K562 (cell line): Measurements from ENCODE around the gene CD72. TPM values are rescaled to one million over a fixed set of nuclear protein-coding genes. Genes with fewer than 3 reads are reported as not detected.

Source experiments
- ATAC-seq: fragments of 200-7000 bp; cut with Tn5 transposase; 3 replicates; pipeline ENCODE4 v1.9.1; 2020; ENCODE audit warnings: moderate library complexity
- BruUV-seq: library from RNA; stranded (reverse); fragments of 400-500 nt; replicated peaks from 2 replicates; lab custom pipeline; 2021; lab: Mats Ljungman, UMichigan
- CTCF ChIA-PET: fragments of 300-600 bp; formaldehyde crosslinking; extraction: SDS; loops from one replicate; lab custom pipeline; 2021; ENCODE audit warnings: low intra/inter-chr PET ratio; lab: Yijun Ruan, JAX
- POLR2A ChIA-PET: fragments of 300-600, 350-650 bp; sonication (Branson Sonifier 250); formaldehyde crosslinking; extraction: SDS; loops from one replicate; lab custom pipeline; 2021; ENCODE audit warnings: antibody characterized with exemption, inconsistent platforms; lab: Yijun Ruan, JAX
- DNase-seq, 4 experiments: peaks; one replicate each; pipeline versions ENCODE4 v3.0.0 to v3.0.0-alpha.2; 2011 to 2018; ENCODE audit warnings: low spot score in 3 of 4, mixed read lengths in 3 of 4; ENCODE audit errors: extremely low read depth in 1 of 4
- FAIRE-seq: peaks from 2 replicates; lab custom pipeline; 2011; peaks lifted over from hg19 to GRCh38; lab: Jason Lieb, UNC
- H2AFZ ChIP-seq: 2 replicates; pipeline ENCODE4 v1.6.0; 2011; ENCODE audit warnings: low read depth, low read length, control low read depth, inconsistent platforms
- H3K27ac ChIP-seq: fragments of 200-600 bp; 3 replicates; pipeline ENCODE4 v1.8.0; 2011; ENCODE audit warnings: low read depth, mild to moderate bottlenecking, control low read depth, inconsistent platforms, low read length, moderate library complexity, mixed read lengths; ENCODE audit errors: extremely low read depth
- H3K27me3 ChIP-seq, 2 experiments: fragments of 300-600 bp in 1 of 2; 2 replicates in 1 of 2; 3 replicates in 1 of 2; pipeline versions ENCODE4 v1.6.0 to v1.8.0; 2011; ENCODE audit warnings: inconsistent platforms in 2 of 2, low read length in 2 of 2, mild to moderate bottlenecking in 1 of 2, mixed read lengths in 1 of 2, moderate library complexity in 1 of 2; ENCODE audit not compliant: control insufficient read depth in 2 of 2, insufficient read depth in 2 of 2
- H3K36me3 ChIP-seq: fragments of 300-600 bp; 3 replicates; pipeline ENCODE4 v1.8.0; 2011; ENCODE audit warnings: mild to moderate bottlenecking, low read length, inconsistent platforms; ENCODE audit not compliant: control insufficient read depth, insufficient read depth
- H3K4me1 ChIP-seq, 2 experiments: fragments of 200-600 bp in 1 of 2; replicated peaks in 1 of 2; 2 replicates in 1 of 2; 3 replicates in 1 of 2; pipeline versions ENCODE4 v1.5.1 to v1.8.0; 2011; ENCODE audit warnings: inconsistent platforms in 2 of 2, low read length in 2 of 2, mild to moderate bottlenecking in 1 of 2, mixed read lengths in 1 of 2, moderate library complexity in 1 of 2; ENCODE audit not compliant: control insufficient read depth in 2 of 2, insufficient read depth in 2 of 2
- H3K4me2 ChIP-seq: 2 replicates; pipeline ENCODE4 v1.6.1; 2011; ENCODE audit warnings: low read length, control low read depth, inconsistent platforms, mixed read lengths; ENCODE audit not compliant: insufficient read depth
- H3K4me3 ChIP-seq: fragments of 200-600 bp; sonication (generic), shearing (Covaris generic); 2 replicates; pipeline ENCODE4 v1.5.1; 2016; ENCODE audit warnings: control low read depth, inconsistent platforms
- H3K79me2 ChIP-seq: fragments of 200-600 bp; 3 replicates; pipeline ENCODE4 v1.8.0; 2011; ENCODE audit warnings: low read length, inconsistent platforms; ENCODE audit not compliant: control insufficient read depth, insufficient read depth
- H3K9ac ChIP-seq, 2 experiments: 2 replicates each; pipeline versions ENCODE4 v1.6.0 to v1.6.1; 2011; ENCODE audit warnings: low read depth in 2 of 2, low read length in 2 of 2, control low read depth in 1 of 2, inconsistent platforms in 1 of 2, mild to moderate bottlenecking in 1 of 2, mixed read lengths in 1 of 2; ENCODE audit not compliant: insufficient read depth in 1 of 2
- H3K9me1 ChIP-seq: one replicate; pipeline ENCODE4 v1.6.0; 2011; ENCODE audit warnings: inconsistent platforms, mild to moderate bottlenecking, low read length, moderate library complexity; ENCODE audit not compliant: control insufficient read depth, insufficient read depth
- H3K9me3 ChIP-seq: replicated peaks from 2 replicates; pipeline ENCODE4 v1.5.1; 2011; ENCODE audit warnings: low read depth, low read length, inconsistent platforms; ENCODE audit not compliant: control insufficient read depth, insufficient read depth
- H4K20me1 ChIP-seq: replicated peaks from 2 replicates; pipeline ENCODE4 v1.6.1; 2011; ENCODE audit warnings: low read length, inconsistent platforms, mixed read lengths; ENCODE audit not compliant: control insufficient read depth, insufficient read depth
- ETV5 ChIP-seq: sonication (generic); formaldehyde crosslinking; IDR thresholded peaks from 2 replicates; pipeline ENCODE4 v1.4.0; 2020; ENCODE audit warnings: low read depth, mild to moderate bottlenecking, missing genetic modification reagents
- GMEB1 ChIP-seq: fragments of 250-450 bp; sonication (Bioruptor Pico); IDR thresholded peaks from 2 replicates; pipeline ENCODE4 v1.4.0; 2020; ENCODE audit warnings: mild to moderate bottlenecking
- MLX ChIP-seq, 2 experiments: fragments of 450-650 bp in 1 of 2; sonication (generic) in 1 of 2; formaldehyde crosslinking; conservative IDR thresholded peaks; 2 replicates each; pipeline versions ENCODE4 v1.4.0 to v1.8.1; 2020 to 2022; ENCODE audit warnings: mild to moderate bottlenecking in 1 of 2, missing genetic modification reagents in 1 of 2
- NCOR1 ChIP-seq: fragments of 450-650 bp; IDR thresholded peaks from 2 replicates; pipeline ENCODE4 v1.6.1; 2016; ENCODE audit warnings: mild to moderate bottlenecking, moderate library complexity
- SRSF7 ChIP-seq: fragments of 200-400 bp; formaldehyde crosslinking; optimal IDR thresholded peaks from 2 replicates; pipeline ENCODE3; 2017; ENCODE audit warnings: mild to moderate bottlenecking, low read depth, low read length
- THAP7 ChIP-seq: fragments of 250-450 bp; sonication (Bioruptor Pico); IDR thresholded peaks from 2 replicates; pipeline ENCODE4 v1.5.0; 2021
- ZBED1 ChIP-seq: IDR thresholded peaks from 2 replicates; pipeline ENCODE4 v1.6.1; 2014
- WGBS: fragments of 100-300 bp; shearing (Covaris generic); methylation state at CpG from one replicate; pipeline ENCODE4 v1.1.6; 2016; ENCODE audit warnings: low coverage, mixed read lengths; ENCODE audit not compliant: insufficient coverage; ENCODE audit errors: missing lambda C conversion rate; 5-methylcytosine and 5-hydroxymethylcytosine counted together
- in situ Hi-C: fragments of 300-500 bp; cut with MboI; formaldehyde crosslinking; loops from 4 replicates; pipeline ENCODE4 v1.15.0; 2018; ENCODE audit warnings: inconsistent platforms, mixed read lengths
- intact Hi-C: fragments of 100-400 bp; cut with micrococcal nuclease; formaldehyde crosslinking; loops from 2 replicates; pipeline ENCODE4 v1.14.2; 2022
- polyA plus RNA-seq, 8 experiments: library from polyadenylated mRNA; depleted of rRNA in 4 of 8; stranded (reverse) in 5 of 8; unstranded in 3 of 8; fragments of >200 nt; fragmentation: Nextera tagmentation in 2 of 8; fragmentation: Illumina TruSeq in 1 of 8; extraction: Ambion mirVana in 2 of 8; extraction: Trizol in 1 of 8; gene quantifications; 2 replicates each; pipeline versions ENCODE4 v1.2.1 to v1.2.3, GENCODE V29; 2011 to 2014; ENCODE audit warnings: inconsistent platforms in 1 of 8, missing spikeins in 1 of 8
- total RNA-seq, 7 experiments: library from RNA; depleted of rRNA in 6 of 7; stranded (reverse); fragments of >200 nt in 6 of 7; fragmentation: Illumina TruSeq in 2 of 7; extraction: Trizol in 2 of 7; gene quantifications; 2 replicates each; pipeline versions ENCODE4 v1.2.1 to v1.2.3, GENCODE V29; 2011 to 2021; ENCODE audit warnings: low replicate concordance in 1 of 7
- TF ChIP-seq, protein P1 (sequence below): fragments of 450-650 bp; IDR thresholded peaks from one replicate; pipeline ENCODE4 v1.6.1; 2018; ENCODE audit warnings: mild to moderate bottlenecking, moderate library complexity; ENCODE audit not compliant: partially characterized antibody
- TF ChIP-seq, protein P2 (sequence below): fragments of 250-450 bp; sonication (Bioruptor Pico); IDR thresholded peaks from 2 replicates; pipeline ENCODE4 v1.4.0; 2020; ENCODE audit warnings: mild to moderate bottlenecking, moderate library complexity

Gene CD72
- total and polyA plus RNA-seq, 9 of the 15 experiments (the other 6 are each of a cell fraction or from before 2014, with no cell fraction given), result 0.11 to 0.78 (median 0.27) TPM; not detected in 1

DNA sequence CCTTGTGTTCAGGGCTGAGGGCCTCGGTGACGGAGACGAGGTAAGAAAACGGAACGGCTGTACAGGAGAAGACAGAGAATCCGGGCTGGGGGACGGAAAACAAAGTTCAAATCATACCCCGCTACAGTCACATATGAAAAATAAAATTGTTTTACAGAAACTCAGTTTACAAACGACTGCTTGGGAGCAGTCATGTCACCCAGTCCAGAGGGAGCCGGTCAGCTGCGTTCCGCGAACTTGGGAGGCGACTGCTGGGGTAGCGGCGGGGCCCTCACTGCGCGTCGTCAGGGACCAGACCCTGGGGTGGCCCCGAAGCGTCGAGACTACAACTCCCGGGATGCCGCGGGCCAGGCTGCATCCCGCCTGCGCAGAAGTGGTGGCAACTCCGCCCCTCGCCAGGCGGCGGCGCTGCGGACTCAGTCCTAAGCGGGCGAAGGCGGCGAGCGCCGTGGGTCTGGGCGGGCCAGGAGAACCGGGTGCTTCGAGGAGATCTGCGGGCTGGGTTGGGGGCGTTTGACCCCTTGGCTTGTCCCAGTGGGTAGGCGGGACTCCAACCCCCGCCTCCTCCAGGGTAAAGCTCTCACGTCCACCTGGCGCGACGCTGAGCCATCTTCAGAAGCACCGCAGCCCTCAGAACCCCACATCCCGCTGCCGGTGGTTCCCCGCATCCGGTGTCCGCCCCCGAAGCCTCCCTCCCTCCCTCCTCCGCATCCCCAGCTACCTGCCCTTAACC lies 28.5 kb upstream of the CD72 start:
- Histone ChIP-seq H3K79me2 (no peaks in the 10 kb centered on the region), H3K4me3 (peak overlapping the region; percentile 49), H3K27ac (peak overlapping the region; percentile 64), H3K36me3 (no peaks in the 10 kb centered on the region), H3K9ac (peak overlapping the region; percentile 75 to 91), H3K4me2 (peak overlapping the region; percentile 84), H3K9me3 (no peaks in the 10 kb centered on the region), H4K20me1 (no peaks in the 10 kb centered on the region), H3K9me1 (no peaks in the 10 kb centered on the region), H3K27me3 (no peaks in the 10 kb centered on the region), H2AFZ (peak overlapping the region; percentile 96), H3K4me1 (peaks cover 31 to 32% of the 10 kb centered on the region in 2 experiments)
- DNase-seq, result peak; percentile 89 to 92 (median 89)
- intact Hi-C loops (loop anchor here (5.0 kb wide), 1 partner anchor 236 kb away; no protein-coding TSS in a partner anchor), in situ Hi-C loops (loop anchor here (5.0 kb wide), 1 partner anchor 39 kb away; the partner anchor contains the start of gene TESK1)
- whole genome bisulfite sequencing, result under 1% methylated on average over 26 of the region's 58 CpGs
- BruUV-seq, result no TSS peak
- peak; percentile 86 for FAIRE-seq
- CTCF ChIA-PET, result interaction anchor here (0.6 to 1.3 kb wide), 3 partner anchors 113 to 1830 kb away, joined by 3 to 5 read pairs (median 4); partner anchors contain the start of gene UBE2R2
- ATAC-seq, result peak; percentile 97
- POLR2A ChIA-PET, result interaction anchor here (0.6 to 2.7 kb wide), 4 partner anchors 10 to 84 kb away, joined by 3 to 14 read pairs (median 4); partner anchors contain the start of genes CCDC107 and RMRP
- TF ChIP-seq SRSF7 (no peak), MLX (CRISPR knock-in tag; conservative IDR thresholded peaks at IDR 0.05) (no peak), THAP7 (CRISPR knock-in tag) (no peak), GMEB1 (CRISPR knock-in tag) (peak; percentile 26; the same call in 1 of the 2 replicates), ETV5 (CRISPR knock-in tag) (0 out of 2 replicates have a peak, but pooled peaks have one; percentile 40), NCOR1 (no peak), ZBED1 (no peak)
- TF ChIP-seq, protein P1, sequence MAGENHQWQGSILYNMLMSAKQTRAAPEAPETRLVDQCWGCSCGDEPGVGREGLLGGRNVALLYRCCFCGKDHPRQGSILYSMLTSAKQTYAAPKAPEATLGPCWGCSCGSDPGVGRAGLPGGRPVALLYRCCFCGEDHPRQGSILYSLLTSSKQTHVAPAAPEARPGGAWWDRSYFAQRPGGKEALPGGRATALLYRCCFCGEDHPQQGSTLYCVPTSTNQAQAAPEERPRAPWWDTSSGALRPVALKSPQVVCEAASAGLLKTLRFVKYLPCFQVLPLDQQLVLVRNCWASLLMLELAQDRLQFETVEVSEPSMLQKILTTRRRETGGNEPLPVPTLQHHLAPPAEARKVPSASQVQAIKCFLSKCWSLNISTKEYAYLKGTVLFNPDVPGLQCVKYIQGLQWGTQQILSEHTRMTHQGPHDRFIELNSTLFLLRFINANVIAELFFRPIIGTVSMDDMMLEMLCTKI, result no peak
- TF ChIP-seq, protein P2, sequence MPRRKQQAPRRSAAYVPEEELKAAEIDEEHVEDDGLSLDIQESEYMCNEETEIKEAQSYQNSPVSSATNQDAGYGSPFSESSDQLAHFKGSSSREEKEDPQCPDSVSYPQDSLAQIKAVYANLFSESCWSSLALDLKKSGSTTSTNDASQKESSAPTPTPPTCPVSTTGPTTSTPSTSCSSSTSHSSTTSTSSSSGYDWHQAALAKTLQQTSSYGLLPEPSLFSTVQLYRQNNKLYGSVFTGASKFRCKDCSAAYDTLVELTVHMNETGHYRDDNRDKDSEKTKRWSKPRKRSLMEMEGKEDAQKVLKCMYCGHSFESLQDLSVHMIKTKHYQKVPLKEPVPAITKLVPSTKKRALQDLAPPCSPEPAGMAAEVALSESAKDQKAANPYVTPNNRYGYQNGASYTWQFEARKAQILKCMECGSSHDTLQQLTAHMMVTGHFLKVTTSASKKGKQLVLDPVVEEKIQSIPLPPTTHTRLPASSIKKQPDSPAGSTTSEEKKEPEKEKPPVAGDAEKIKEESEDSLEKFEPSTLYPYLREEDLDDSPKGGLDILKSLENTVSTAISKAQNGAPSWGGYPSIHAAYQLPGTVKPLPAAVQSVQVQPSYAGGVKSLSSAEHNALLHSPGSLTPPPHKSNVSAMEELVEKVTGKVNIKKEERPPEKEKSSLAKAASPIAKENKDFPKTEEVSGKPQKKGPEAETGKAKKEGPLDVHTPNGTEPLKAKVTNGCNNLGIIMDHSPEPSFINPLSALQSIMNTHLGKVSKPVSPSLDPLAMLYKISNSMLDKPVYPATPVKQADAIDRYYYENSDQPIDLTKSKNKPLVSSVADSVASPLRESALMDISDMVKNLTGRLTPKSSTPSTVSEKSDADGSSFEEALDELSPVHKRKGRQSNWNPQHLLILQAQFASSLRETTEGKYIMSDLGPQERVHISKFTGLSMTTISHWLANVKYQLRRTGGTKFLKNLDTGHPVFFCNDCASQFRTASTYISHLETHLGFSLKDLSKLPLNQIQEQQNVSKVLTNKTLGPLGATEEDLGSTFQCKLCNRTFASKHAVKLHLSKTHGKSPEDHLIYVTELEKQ (CRISPR knock-in tag), result no peak
